Thyroid gland (tissue), 4 donors: ENCODE measurements around the gene TIMM29. TPM values are rescaled to one million over a fixed set of nuclear protein-coding genes. Genes with fewer than 3 reads are reported as not detected.
A peak's percentile ranks its signal among the peaks of the same experiment; 100 is the strongest.

Source experiments
- DNase-seq, 2 donors: peaks; one replicate each; pipeline ENCODE4 v3.0.0-alpha.2; 2019
- H3K27ac ChIP-seq, 3 donors: fragments of 200-600 bp; sonication (generic); 1 replicate in 2 of 3; 2 replicates in 1 of 3; pipeline ENCODE4 v1.5.1; 2016 to 2019; ENCODE audit warnings: mild to moderate bottlenecking in 1 of 3, moderate library complexity in 1 of 3
- H3K27me3 ChIP-seq: fragments of 200-600 bp; sonication (generic); one replicate; pipeline ENCODE4 v1.5.1; 2019
- H3K36me3 ChIP-seq, 2 donors: fragments of 200-600 bp; sonication (generic); one replicate each; pipeline ENCODE4 v1.5.1; 2016 to 2019
- H3K4me1 ChIP-seq, 2 donors: fragments of 200-600 bp; sonication (generic); one replicate each; pipeline ENCODE4 v1.5.1; 2017 to 2019
- H3K4me3 ChIP-seq, 3 donors: fragments of 200-600 bp; sonication (generic); replicated peaks in 1 of 3; 1 replicate in 2 of 3; 2 replicates in 1 of 3; pipeline ENCODE4 v1.5.1; 2016; ENCODE audit warnings: mild to moderate bottlenecking in 1 of 3
- H3K9me3 ChIP-seq: fragments of 200-600 bp; sonication (generic); one replicate; pipeline ENCODE4 v1.5.1; 2017
- POLR2A ChIP-seq, 2 donors: fragments of 450-650 bp; IDR thresholded peaks; one replicate each; pipeline ENCODE4 v1.6.1; 2017; ENCODE audit warnings: antibody characterized with exemption in 2 of 2, mild to moderate bottlenecking in 2 of 2, moderate library complexity in 1 of 2
- WGBS, 2 donors: methylation state at CpG; one replicate each; pipeline ENCODE4 v1.1.5; 2017; 5-methylcytosine and 5-hydroxymethylcytosine counted together
- intact Hi-C: fragments of 100-400 bp; cut with DNase I; formaldehyde crosslinking; loops from one replicate; pipeline ENCODE4 v1.15.1; 2023
- total RNA-seq, 4 donors: library from RNA; depleted of rRNA; stranded (reverse); fragments of >200 nt; gene quantifications; one replicate each; pipeline ENCODE4 v1.2.3, GENCODE V29; 2016
- TF ChIP-seq, protein P1 (sequence below), 6 experiments: fragments of 200-600 bp in 3 of 6; fragments of 450-650 bp in 3 of 6; sonication (generic) in 3 of 6; IDR thresholded peaks; one replicate each; pipeline ENCODE4 v1.5.1; 2016 to 2019; ENCODE audit warnings: antibody characterized with exemption in 6 of 6, mild to moderate bottlenecking in 2 of 6, inconsistent platforms in 1 of 6, moderate library complexity in 1 of 6

The TIMM29 gene
- total RNA-seq, 4 donors from 2014 or later, result 19.6 to 39.5 (median 33.4) TPM

- peaks cover 6 to 15% of the 10 kb centered on the region in 2 donors for H3K4me1 ChIP-seq
- intact Hi-C loops, result no loop called here
- H3K36me3 ChIP-seq, result no peaks in the 10 kb centered on the region
- 63 to 70% methylated on average over 4 to 7 of the region's 10 CpGs for WGBS, 2 donors
- no peaks in the 10 kb centered on the region for H3K9me3 ChIP-seq
- no peak for TF ChIP-seq POLR2A (IDR thresholded peaks at IDR 0.05)
- TF ChIP-seq, protein P1, sequence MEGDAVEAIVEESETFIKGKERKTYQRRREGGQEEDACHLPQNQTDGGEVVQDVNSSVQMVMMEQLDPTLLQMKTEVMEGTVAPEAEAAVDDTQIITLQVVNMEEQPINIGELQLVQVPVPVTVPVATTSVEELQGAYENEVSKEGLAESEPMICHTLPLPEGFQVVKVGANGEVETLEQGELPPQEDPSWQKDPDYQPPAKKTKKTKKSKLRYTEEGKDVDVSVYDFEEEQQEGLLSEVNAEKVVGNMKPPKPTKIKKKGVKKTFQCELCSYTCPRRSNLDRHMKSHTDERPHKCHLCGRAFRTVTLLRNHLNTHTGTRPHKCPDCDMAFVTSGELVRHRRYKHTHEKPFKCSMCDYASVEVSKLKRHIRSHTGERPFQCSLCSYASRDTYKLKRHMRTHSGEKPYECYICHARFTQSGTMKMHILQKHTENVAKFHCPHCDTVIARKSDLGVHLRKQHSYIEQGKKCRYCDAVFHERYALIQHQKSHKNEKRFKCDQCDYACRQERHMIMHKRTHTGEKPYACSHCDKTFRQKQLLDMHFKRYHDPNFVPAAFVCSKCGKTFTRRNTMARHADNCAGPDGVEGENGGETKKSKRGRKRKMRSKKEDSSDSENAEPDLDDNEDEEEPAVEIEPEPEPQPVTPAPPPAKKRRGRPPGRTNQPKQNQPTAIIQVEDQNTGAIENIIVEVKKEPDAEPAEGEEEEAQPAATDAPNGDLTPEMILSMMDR (IDR thresholded peaks at IDR 0.05), result no peak
- peak overlapping the region in 1 of 3 donors; percentile 48 for H3K27ac ChIP-seq
- no peaks in the 10 kb centered on the region for H3K27me3 ChIP-seq
- H3K4me3 ChIP-seq, result no peak overlapping the region
- peak; percentile 37 to 64 for DNase-seq
Measured at GRCh38 chr19:10899151-10899653, 29.4 kb upstream of the TIMM29 start.

DNA sequence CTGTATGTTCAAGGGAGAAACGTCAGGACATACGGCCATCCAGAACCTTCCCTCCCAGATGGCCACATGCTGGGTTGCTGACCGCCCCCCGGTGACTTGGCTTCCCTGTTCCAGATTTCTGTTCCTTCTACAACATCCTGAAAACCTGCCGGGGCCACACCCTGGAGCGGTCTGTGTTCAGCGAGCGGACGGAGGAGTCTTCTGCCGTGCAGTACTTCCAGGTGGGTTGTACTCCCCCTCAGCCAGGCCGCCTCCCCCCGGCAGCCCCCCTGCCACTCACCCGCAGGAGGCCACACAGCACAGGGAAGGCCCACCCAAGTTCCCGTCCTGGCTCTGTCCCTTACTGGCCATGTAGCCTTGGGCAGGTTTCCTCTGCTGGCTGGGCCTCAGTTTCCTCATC lies 20.7 kb upstream of the TIMM29 start:
- no peak for DNase-seq
- H3K4me1 ChIP-seq, result no peaks in the 10 kb centered on the region
- no peaks in the 10 kb centered on the region for H3K27me3 ChIP-seq
- intact Hi-C loops, result no loop called here
- 83 to 97% methylated on average over 4 to 13 of the region's 14 CpGs for WGBS, 2 donors
- H3K27ac ChIP-seq, result no peak overlapping the region
- H3K36me3 ChIP-seq, result peaks cover 31 to 33% of the 10 kb centered on the region in 2 donors
- H3K9me3 ChIP-seq, result no peaks in the 10 kb centered on the region
- H3K4me3 ChIP-seq, result no peak overlapping the region
- TF ChIP-seq, protein P1 (IDR thresholded peaks at IDR 0.05), result no peak
- TF ChIP-seq POLR2A (IDR thresholded peaks at IDR 0.05), result no peak

DNA sequence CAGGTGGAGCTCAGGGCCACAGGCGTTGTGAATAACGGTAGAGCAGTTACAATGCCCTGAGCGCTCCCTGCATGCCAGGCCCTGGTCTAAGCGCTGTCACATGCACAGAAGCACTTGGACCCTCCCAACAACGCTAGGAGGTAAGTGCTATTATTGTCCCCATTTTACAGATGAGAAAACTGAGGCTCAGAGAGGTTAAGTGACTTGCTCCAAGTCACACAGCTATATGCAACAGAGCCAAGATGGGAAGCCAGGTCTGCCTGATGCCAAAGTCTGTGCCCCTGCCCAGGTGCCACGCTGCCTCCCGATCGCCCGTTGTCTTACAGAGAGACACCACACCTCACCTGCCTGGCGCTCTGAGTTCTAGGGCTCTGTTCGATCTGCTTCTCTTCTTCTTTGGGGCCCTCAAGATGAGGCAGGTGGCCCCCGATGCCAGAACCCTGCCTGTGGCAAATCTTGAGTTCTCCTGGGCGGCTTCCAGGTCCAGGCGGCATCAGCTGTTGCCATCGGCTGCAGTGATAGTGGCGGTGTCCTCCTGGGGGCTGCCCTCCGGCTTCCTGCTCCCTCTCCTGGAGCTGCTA lies 20.1 kb upstream of the TIMM29 start:
- WGBS, 2 donors, result 94 to 97% methylated on average over 13 to 15 of the region's 17 CpGs
- Histone ChIP-seq H3K27me3 (no peaks in the 10 kb centered on the region), H3K27ac (no peak overlapping the region), H3K9me3 (no peaks in the 10 kb centered on the region), H3K4me1 (no peaks in the 10 kb centered on the region), H3K4me3 (no peak overlapping the region), H3K36me3 (peaks cover 31 to 33% of the 10 kb centered on the region in 2 donors)
- TF ChIP-seq POLR2A (IDR thresholded peaks at IDR 0.05), result no peak
- TF ChIP-seq, protein P1 (IDR thresholded peaks at IDR 0.05), result no peak
- DNase-seq, result no peak
- intact Hi-C loops, result no loop called here

- TF ChIP-seq, protein P1 (IDR thresholded peaks at IDR 0.05), result no peak
- no peak for TF ChIP-seq POLR2A (IDR thresholded peaks at IDR 0.05)
- no peaks in the 10 kb centered on the region for H3K4me1 ChIP-seq
- WGBS, 2 donors, result 93% methylated on average over 21 to 31 of the region's 31 CpGs
- no peaks in the 10 kb centered on the region for H3K27me3 ChIP-seq
- peaks cover 36 to 42% of the 10 kb centered on the region in 2 donors for H3K36me3 ChIP-seq
- no peak for DNase-seq
- no peak overlapping the region for H3K4me3 ChIP-seq
- no peaks in the 10 kb centered on the region for H3K9me3 ChIP-seq
- H3K27ac ChIP-seq, result no peak overlapping the region
- intact Hi-C loops, result no loop called here
Measured at GRCh38 chr19:10911579-10912363, 16.8 kb upstream of the TIMM29 start.

DNA sequence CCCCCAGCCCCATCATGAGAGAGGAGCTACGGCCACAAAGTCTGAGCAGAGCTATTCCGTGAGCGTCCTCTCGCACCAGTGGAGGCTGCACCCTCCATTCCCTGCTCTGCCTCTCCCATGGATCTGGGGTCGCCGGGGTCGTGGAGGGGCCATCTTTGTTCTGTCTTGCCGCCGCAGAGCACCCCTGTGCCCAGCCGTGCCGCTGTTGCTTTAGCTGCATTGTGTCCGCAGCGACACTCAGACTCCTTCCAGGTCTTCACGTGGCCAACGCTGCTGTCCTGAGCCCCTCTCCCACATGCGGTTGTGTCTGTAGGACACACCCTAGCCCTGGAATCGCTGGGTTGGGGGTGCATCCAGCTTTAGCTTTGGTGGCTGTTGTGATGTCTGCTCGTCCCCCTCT lies 16.0 kb upstream of the TIMM29 start:
- intact Hi-C loops, result no loop called here
- H3K36me3 ChIP-seq, result peaks cover 36 to 42% of the 10 kb centered on the region in 2 donors

More for the DNA sequence above, 16.0 kb upstream of the TIMM29 start:
- DNase-seq, result no peak
- H3K27me3 ChIP-seq, result no peaks in the 10 kb centered on the region
- no peak for TF ChIP-seq POLR2A (IDR thresholded peaks at IDR 0.05)
- TF ChIP-seq, protein P1 (IDR thresholded peaks at IDR 0.05), result no peak
- no peak overlapping the region for H3K27ac ChIP-seq
- no peaks in the 10 kb centered on the region for H3K4me1 ChIP-seq
- 91 to 94% methylated on average over 14 to 18 of the region's 18 CpGs for WGBS, 2 donors
- no peak overlapping the region for H3K4me3 ChIP-seq
- H3K9me3 ChIP-seq, result no peaks in the 10 kb centered on the region
